Caco-2 (cell line): ENCODE results near the gene GUCD1. TPM values are rescaled to one million over a fixed set of nuclear protein-coding genes. Genes with fewer than 3 reads are reported as not detected.

Experiments used
- BruUV-seq: library from RNA; stranded (reverse); fragments of 400-500 nt; replicated peaks from 2 replicates; lab custom pipeline; 2021; lab: Mats Ljungman, UMichigan
- CTCF ChIA-PET: fragments of 300-600 bp; sonication (Branson Sonifier 250); formaldehyde crosslinking; loops from one replicate; lab custom pipeline; 2022; ENCODE audit warnings: antibody characterized with exemption; lab: Charles Lee
- POLR2A ChIA-PET: fragments of 300-600 bp; sonication (Branson Sonifier 250); formaldehyde crosslinking; loops from one replicate; lab custom pipeline; 2022; ENCODE audit warnings: antibody characterized with exemption; lab: Charles Lee
- DNase-seq, 2 experiments: peaks; one replicate each; pipeline versions ENCODE4 v3.0.0 to v3.0.0-alpha.2; 2020 to 2022
- H3K27me3 ChIP-seq: replicated peaks from 2 replicates; pipeline ENCODE4 v1.6.0; 2011; ENCODE audit warnings: low read length; ENCODE audit not compliant: control insufficient read depth, insufficient read depth
- H3K36me3 ChIP-seq: 2 replicates; pipeline ENCODE4 v1.5.1; 2011; ENCODE audit warnings: low read length; ENCODE audit not compliant: control insufficient read depth, insufficient read depth
- H3K4me1 ChIP-seq: fragments of 250-450 bp; sonication (Bioruptor Pico); 2 replicates; pipeline ENCODE4 v1.5.1; 2020; ENCODE audit warnings: mild to moderate bottlenecking
- H3K4me3 ChIP-seq: 2 replicates; pipeline ENCODE4 v1.5.1; 2011; ENCODE audit warnings: low read depth, mild to moderate bottlenecking, control low read depth, low read length
- H3K9me3 ChIP-seq: fragments of 250-450 bp; sonication (Bioruptor Pico); 2 replicates; pipeline ENCODE4 v1.5.1; 2020; ENCODE audit warnings: mild to moderate bottlenecking, moderate library complexity
- H3K27ac Mint-ChIP-seq: one replicate; pipeline ENCODE4 v1.8.0; 2022; ENCODE audit warnings: mixed read lengths; ENCODE audit not compliant: unreplicated experiment
- H3K27me3 Mint-ChIP-seq: one replicate; pipeline ENCODE4 v1.8.0; 2022; ENCODE audit warnings: mixed read lengths; ENCODE audit not compliant: insufficient read depth, unreplicated experiment
- H3K36me3 Mint-ChIP-seq: one replicate; pipeline ENCODE4 v1.8.0; 2022; ENCODE audit warnings: mild to moderate bottlenecking, mixed read lengths; ENCODE audit not compliant: insufficient read depth, unreplicated experiment
- H3K4me1 Mint-ChIP-seq: one replicate; pipeline ENCODE4 v1.8.0; 2022; ENCODE audit warnings: low read depth, mixed read lengths; ENCODE audit not compliant: unreplicated experiment
- H3K4me3 Mint-ChIP-seq: one replicate; pipeline ENCODE4 v1.8.0; 2022; ENCODE audit warnings: mild to moderate bottlenecking, moderate library complexity, mixed read lengths; ENCODE audit not compliant: unreplicated experiment
- H3K9me3 Mint-ChIP-seq: one replicate; pipeline ENCODE4 v1.8.0; 2022; ENCODE audit warnings: mixed read lengths; ENCODE audit not compliant: unreplicated experiment
- intact Hi-C: fragments of 100-400 bp; cut with micrococcal nuclease; formaldehyde crosslinking; loops from one replicate; pipeline ENCODE4 v1.10.0; 2022; ENCODE audit not compliant: unreplicated experiment
- total RNA-seq: library from RNA; stranded (reverse); gene quantifications from 2 replicates; pipeline ENCODE4 v1.2.3, GENCODE V29; 2022
- TF ChIP-seq, protein P1 (sequence below), 2 experiments: fragments of 200-600 bp in 1 of 2; IDR thresholded peaks; 1 replicate in 1 of 2; 2 replicates in 1 of 2; pipeline versions ENCODE4 v1.5.1 to v1.8.0; 2011 to 2022; ENCODE audit warnings: antibody characterized with exemption in 1 of 2, control low read depth in 1 of 2, inconsistent platforms in 1 of 2, low read depth in 1 of 2, low read length in 1 of 2, mild to moderate bottlenecking in 1 of 2, moderate library complexity in 1 of 2; ENCODE audit not compliant: insufficient read depth in 1 of 2, severe bottlenecking in 1 of 2, unreplicated experiment in 1 of 2

GUCD1 gene
- total RNA-seq, 1 experiment from 2014 or later, result 127 TPM

DNA sequence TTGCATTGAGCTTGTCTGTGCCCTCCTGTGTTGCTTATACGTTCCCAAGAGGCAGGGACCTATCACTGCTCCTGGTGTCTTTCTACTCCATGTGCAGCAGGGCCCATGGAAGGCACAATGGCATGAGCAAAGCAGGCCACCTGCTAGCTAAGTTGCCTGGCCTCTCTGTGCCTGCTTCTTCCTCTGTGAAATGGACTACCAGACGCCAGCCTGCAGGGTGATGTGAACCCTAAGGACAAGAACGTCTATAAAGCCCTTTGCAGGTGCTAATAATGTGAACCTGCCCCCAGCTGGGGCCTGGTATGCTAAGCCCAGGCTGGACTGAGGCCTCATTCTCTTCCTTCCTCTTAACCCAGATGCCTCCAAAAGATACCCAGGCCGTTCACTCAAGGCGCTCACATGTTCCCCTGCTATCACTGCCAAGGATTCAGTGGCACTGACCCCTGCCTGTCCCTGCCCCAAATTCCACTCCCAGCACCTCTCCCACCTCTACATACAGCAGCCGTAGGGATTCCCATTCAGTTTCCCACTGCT, 4.0 kb downstream of the GUCD1 start:
- Histone ChIP-seq H3K27me3 (no peaks in the 10 kb centered on the region), H3K36me3 (peaks cover 12% of the 10 kb centered on the region), H3K4me3 (no peak overlapping the region), H3K9me3 (no peaks in the 10 kb centered on the region), H3K4me1 (peaks cover 43% of the 10 kb centered on the region)
- Mint-ChIP-seq H3K4me1 (peaks cover 33% of the 10 kb centered on the region), H3K9me3 (no peaks in the 10 kb centered on the region), H3K27me3 (no peaks in the 10 kb centered on the region), H3K36me3 (peaks cover 48% of the 10 kb centered on the region), H3K4me3 (peak overlapping the region; percentile 34), H3K27ac (peak overlapping the region; percentile 69)
- no TSS peak for BruUV-seq
- no peak for DNase-seq
- TF ChIP-seq, protein P1, sequence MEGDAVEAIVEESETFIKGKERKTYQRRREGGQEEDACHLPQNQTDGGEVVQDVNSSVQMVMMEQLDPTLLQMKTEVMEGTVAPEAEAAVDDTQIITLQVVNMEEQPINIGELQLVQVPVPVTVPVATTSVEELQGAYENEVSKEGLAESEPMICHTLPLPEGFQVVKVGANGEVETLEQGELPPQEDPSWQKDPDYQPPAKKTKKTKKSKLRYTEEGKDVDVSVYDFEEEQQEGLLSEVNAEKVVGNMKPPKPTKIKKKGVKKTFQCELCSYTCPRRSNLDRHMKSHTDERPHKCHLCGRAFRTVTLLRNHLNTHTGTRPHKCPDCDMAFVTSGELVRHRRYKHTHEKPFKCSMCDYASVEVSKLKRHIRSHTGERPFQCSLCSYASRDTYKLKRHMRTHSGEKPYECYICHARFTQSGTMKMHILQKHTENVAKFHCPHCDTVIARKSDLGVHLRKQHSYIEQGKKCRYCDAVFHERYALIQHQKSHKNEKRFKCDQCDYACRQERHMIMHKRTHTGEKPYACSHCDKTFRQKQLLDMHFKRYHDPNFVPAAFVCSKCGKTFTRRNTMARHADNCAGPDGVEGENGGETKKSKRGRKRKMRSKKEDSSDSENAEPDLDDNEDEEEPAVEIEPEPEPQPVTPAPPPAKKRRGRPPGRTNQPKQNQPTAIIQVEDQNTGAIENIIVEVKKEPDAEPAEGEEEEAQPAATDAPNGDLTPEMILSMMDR (IDR thresholded peaks at IDR 0.05; ENCODE audit: insufficient read depth in 1 of 2, low read depth in 1 of 2, low read length in 1 of 2, severe bottlenecking in 1 of 2, unreplicated experiment in 1 of 2), result no peak
- ChIA-PET POLR2A (no interaction called here), CTCF (no interaction called here)
- intact Hi-C loops, result loop anchor here (1.0 kb wide), 1 partner anchor 19 kb away; no protein-coding TSS in a partner anchor

- H3K27ac Mint-ChIP-seq, result peak overlapping the region; percentile 69
- POLR2A ChIA-PET, result no interaction called here
- peaks cover 33% of the 10 kb centered on the region for H3K4me1 Mint-ChIP-seq
- Histone ChIP-seq H3K9me3 (no peaks in the 10 kb centered on the region), H3K4me1 (peaks cover 43% of the 10 kb centered on the region), H3K27me3 (no peaks in the 10 kb centered on the region), H3K4me3 (no peak overlapping the region), H3K36me3 (peaks cover 12% of the 10 kb centered on the region)
- no peaks in the 10 kb centered on the region for H3K9me3 Mint-ChIP-seq
- TF ChIP-seq, protein P1 (IDR thresholded peaks at IDR 0.05; ENCODE audit: insufficient read depth in 1 of 2, low read depth in 1 of 2, low read length in 1 of 2, severe bottlenecking in 1 of 2, unreplicated experiment in 1 of 2), result no peak
- CTCF ChIA-PET, result no interaction called here
- peak overlapping the region; percentile 34 for H3K4me3 Mint-ChIP-seq
- DNase-seq, result peak; percentile 71 to 72
- intact Hi-C loops, result loop anchor here (1.0 kb wide), 1 partner anchor 18 kb away; no protein-coding TSS in a partner anchor
- no peaks in the 10 kb centered on the region for H3K27me3 Mint-ChIP-seq
- BruUV-seq, result no TSS peak
- H3K36me3 Mint-ChIP-seq, result peaks cover 44% of the 10 kb centered on the region
Measured at GRCh38 chr22:24550028-24550901, 4.7 kb downstream of the GUCD1 start.

GRCh38 chr22:24548812-24549211, 6.1 kb downstream of the GUCD1 start:
- Mint-ChIP-seq H3K36me3 (peaks cover 41% of the 10 kb centered on the region), H3K27me3 (no peaks in the 10 kb centered on the region), H3K4me3 (no peak overlapping the region), H3K9me3 (no peaks in the 10 kb centered on the region), H3K27ac (no peak overlapping the region), H3K4me1 (peaks cover 27% of the 10 kb centered on the region)
- peaks cover 11% of the 10 kb centered on the region for H3K36me3 ChIP-seq
- intact Hi-C loops, result no loop called here
- no peak for DNase-seq
- ChIA-PET CTCF (interaction anchor here (0.6 kb wide), 1 partner anchor 48 kb away, joined by 5 read pairs; no protein-coding TSS in a partner anchor), POLR2A (no interaction called here)
- peaks cover 39% of the 10 kb centered on the region for H3K4me1 ChIP-seq
- no peaks in the 10 kb centered on the region for H3K9me3 ChIP-seq
- TF ChIP-seq, protein P1 (IDR thresholded peaks at IDR 0.05; ENCODE audit: insufficient read depth in 1 of 2, low read depth in 1 of 2, low read length in 1 of 2, severe bottlenecking in 1 of 2, unreplicated experiment in 1 of 2), result no peak
- no TSS peak for BruUV-seq
- no peaks in the 10 kb centered on the region for H3K27me3 ChIP-seq
- no peak overlapping the region for H3K4me3 ChIP-seq
